GM12878 (cell line): ENCODE results near the gene RAET1G. TPM values are rescaled to one million over a fixed set of nuclear protein-coding genes. Genes with fewer than 3 reads are reported as not detected.
"Not testable (repeated sequence)": the region's sequence is repeated elsewhere in the genome, so short reads cannot be mapped to it uniquely, and the experiment has no call there.

Experiments
- ATAC-seq: fragments of 200-7000 bp; cut with Tn5 transposase; 3 replicates; pipeline ENCODE4 v1.9.1; 2020; ENCODE audit warnings: mild to moderate bottlenecking, moderate library complexity
- BruUV-seq: library from RNA; stranded (reverse); fragments of 400-500 nt; replicated peaks from 2 replicates; lab custom pipeline; 2021; lab: Mats Ljungman, UMichigan
- CTCF ChIA-PET: fragments of 300-600 bp; sonication (Branson Sonifier 250); formaldehyde crosslinking; extraction: SDS; loops from one replicate; lab custom pipeline; 2021; ENCODE audit warnings: inconsistent platforms; lab: Yijun Ruan, JAX
- POLR2A ChIA-PET: fragments of 350-600 bp; formaldehyde crosslinking; extraction: SDS; loops from one replicate; lab custom pipeline; 2021; ENCODE audit warnings: inconsistent platforms; lab: Charles Lee
- RAD21 ChIA-PET: fragments of 300-600 bp; sonication (Branson Sonifier 250); formaldehyde crosslinking; loops from one replicate; lab custom pipeline; 2023; ENCODE audit warnings: antibody characterized with exemption; ENCODE audit not compliant: unreplicated experiment; lab: Charles Lee
- SMC1A ChIA-PET: fragments of 300-600 bp; sonication (Branson Sonifier 250); formaldehyde crosslinking; loops from one replicate; lab custom pipeline; 2023; ENCODE audit not compliant: unreplicated experiment, uncharacterized antibody; lab: Charles Lee
- DNase-seq: peaks from one replicate; pipeline ENCODE4 v3.0.0-alpha.2; 2011; ENCODE audit warnings: low read depth, low spot score
- FAIRE-seq: peaks from 3 replicates; lab custom pipeline; 2011; peaks lifted over from hg19 to GRCh38; lab: Jason Lieb, UNC
- H2AFZ ChIP-seq: 2 replicates; pipeline ENCODE4 v1.6.0; 2011; ENCODE audit warnings: low read depth, low read length, control low read depth; ENCODE audit not compliant: control insufficient read depth
- H3K27ac ChIP-seq: 2 replicates; pipeline ENCODE4 v1.5.1; 2011; ENCODE audit warnings: control low read depth; ENCODE audit not compliant: control insufficient read depth, insufficient read depth
- H3K27me3 ChIP-seq, 2 experiments: replicated peaks in 1 of 2; 2 replicates each; pipeline versions ENCODE4 v1.6.0 to v1.6.1; 2011; ENCODE audit warnings: low read length in 1 of 2; ENCODE audit not compliant: control insufficient read depth in 2 of 2, insufficient read depth in 2 of 2
- H3K36me3 ChIP-seq, 2 experiments: 2 replicates each; pipeline ENCODE4 v1.5.1; 2011; ENCODE audit warnings: low read length in 1 of 2; ENCODE audit not compliant: control insufficient read depth in 2 of 2, insufficient read depth in 2 of 2
- H3K4me1 ChIP-seq: 2 replicates; pipeline ENCODE4 v1.6.1; 2011; ENCODE audit warnings: mild to moderate bottlenecking, low read length, moderate library complexity, mixed read lengths; ENCODE audit not compliant: control insufficient read depth, insufficient read depth
- H3K4me2 ChIP-seq: 2 replicates; pipeline ENCODE4 v1.6.0; 2011; ENCODE audit warnings: control low read depth; ENCODE audit not compliant: control insufficient read depth, insufficient read depth
- H3K4me3 ChIP-seq: fragments of 200-600 bp; sonication (generic); 2 replicates; pipeline ENCODE4 v1.5.1; 2016
- H3K79me2 ChIP-seq: 2 replicates; pipeline ENCODE4 v1.6.0; 2011; ENCODE audit warnings: low read length; ENCODE audit not compliant: control insufficient read depth, insufficient read depth
- H3K9ac ChIP-seq: 2 replicates; pipeline ENCODE4 v1.8.0; 2011; ENCODE audit warnings: low read length, control low read depth, mixed read lengths; ENCODE audit not compliant: control insufficient read depth, insufficient read depth
- H3K9me3 ChIP-seq: replicated peaks from 3 replicates; pipeline ENCODE4 v1.5.1; 2011; ENCODE audit warnings: mild to moderate bottlenecking, low read length; ENCODE audit not compliant: control insufficient read depth, insufficient read depth
- H4K20me1 ChIP-seq: 2 replicates; pipeline ENCODE4 v1.6.0; 2011; ENCODE audit not compliant: control insufficient read depth, insufficient read depth
- BCL11A ChIP-seq: IDR thresholded peaks from 2 replicates; pipeline ENCODE4 v1.6.1; 2011; ENCODE audit warnings: low read depth, low read length
- CBX5 ChIP-seq: sonication (generic); IDR thresholded peaks from 2 replicates; pipeline ENCODE4 v1.6.1; 2016; ENCODE audit warnings: low read depth, moderate library complexity, mild to moderate bottlenecking, inconsistent platforms
- GABPA ChIP-seq: IDR thresholded peaks from 2 replicates; pipeline ENCODE4 v1.6.1; 2014; ENCODE audit warnings: antibody characterized with exemption, low read depth, mild to moderate bottlenecking, inconsistent platforms
- KLF5 ChIP-seq: fragments of 450-650 bp; IDR thresholded peaks from 2 replicates; pipeline ENCODE4 v1.6.1; 2014; ENCODE audit warnings: mild to moderate bottlenecking; ENCODE audit not compliant: partially characterized antibody
- MEF2A ChIP-seq: IDR thresholded peaks from 2 replicates; pipeline ENCODE4 v1.6.1; 2011; ENCODE audit warnings: low read depth, mild to moderate bottlenecking, low read length, moderate library complexity; ENCODE audit not compliant: insufficient read depth
- MEF2B ChIP-seq: fragments of 450-650 bp; IDR thresholded peaks from 2 replicates; pipeline ENCODE4 v1.6.1; 2018; ENCODE audit warnings: mild to moderate bottlenecking, moderate library complexity; ENCODE audit not compliant: partially characterized antibody, poor library complexity, severe bottlenecking
- MYC ChIP-seq: IDR thresholded peaks from 2 replicates; pipeline ENCODE4 v1.6.1; 2011; ENCODE audit warnings: mild to moderate bottlenecking, low read length, moderate library complexity, inconsistent platforms; ENCODE audit not compliant: insufficient read depth, insufficient replicate concordance, insufficient read length, severe bottlenecking
- PAX5 ChIP-seq: IDR thresholded peaks from 2 replicates; pipeline ENCODE4 v1.6.1; 2011; ENCODE audit warnings: low read depth, low read length, borderline replicate concordance
- POLR2AphosphoS2 ChIP-seq: IDR thresholded peaks from 2 replicates; pipeline ENCODE4 v1.6.1; 2011; ENCODE audit warnings: low read depth, mild to moderate bottlenecking, low read length, improper control_type of control experiment, moderate library complexity
- RUNX3 ChIP-seq: IDR thresholded peaks from 2 replicates; pipeline ENCODE4 v1.6.1; 2012; ENCODE audit warnings: low read length, inconsistent platforms
- SMAD1 ChIP-seq: fragments of 450-650 bp; IDR thresholded peaks from 2 replicates; pipeline ENCODE4 v1.6.1; 2018; ENCODE audit warnings: mild to moderate bottlenecking, low read depth; ENCODE audit not compliant: partially characterized antibody
- SP1 ChIP-seq: IDR thresholded peaks from one replicate; pipeline ENCODE4 v1.6.1; 2011; ENCODE audit warnings: low read depth, low read length
- TARDBP ChIP-seq: IDR thresholded peaks from 2 replicates; pipeline ENCODE4 v1.6.1; 2016; ENCODE audit warnings: borderline replicate concordance
- ZNF217 ChIP-seq: fragments of 450-650 bp; IDR thresholded peaks from 2 replicates; pipeline ENCODE4 v1.6.1; 2017; ENCODE audit warnings: antibody characterized with exemption, mild to moderate bottlenecking
- ZNF274 ChIP-seq: IDR thresholded peaks from one replicate; pipeline ENCODE4 v1.8.0; 2011; ENCODE audit not compliant: insufficient read length, insufficient read depth
- ZZZ3 ChIP-seq: IDR thresholded peaks from 2 replicates; pipeline ENCODE4 v1.6.1; 2011; ENCODE audit warnings: low read depth; ENCODE audit not compliant: control insufficient read depth, insufficient read length
- WGBS: methylation state at CpG from one replicate; pipeline ENCODE4 v1.1.6; 2016; ENCODE audit warnings: low lambda C conversion rate; ENCODE audit not compliant: insufficient replicate concordance, insufficient coverage; ENCODE audit errors: missing lambda C conversion rate; 5-methylcytosine and 5-hydroxymethylcytosine counted together
- in situ Hi-C: fragments of 300-500 bp; cut with MboI; formaldehyde crosslinking; loops from 9 replicates; pipeline ENCODE4 v1.14.3; 2018; ENCODE audit warnings: mixed read lengths
- intact Hi-C: fragments of 100-400 bp; cut with micrococcal nuclease; formaldehyde crosslinking; loops from one replicate; pipeline ENCODE4 v1.14.2; 2022; ENCODE audit not compliant: unreplicated experiment
- polyA plus RNA-seq, 11 experiments: library from polyadenylated mRNA; depleted of rRNA in 4 of 11; unstranded in 6 of 11; stranded (reverse) in 5 of 11; fragments of >200 nt; fragmentation: Nextera tagmentation in 4 of 11; fragmentation: Illumina TruSeq in 1 of 11; extraction: Ambion mirVana in 4 of 11; extraction: Trizol in 1 of 11; gene quantifications; 1 replicate in 1 of 11; 2 replicates in 10 of 11; pipeline versions ENCODE4 v1.2.1 to v1.2.3, GENCODE V29; 2011 to 2016; ENCODE audit warnings: inconsistent platforms in 2 of 11, missing spikeins in 2 of 11, low read depth in 1 of 11
- total RNA-seq, 4 experiments: library from RNA; depleted of rRNA in 3 of 4; stranded (reverse); fragments of >200 nt in 3 of 4; fragmentation: Illumina TruSeq in 1 of 4; extraction: Trizol in 1 of 4; gene quantifications; 2 replicates each; pipeline versions ENCODE4 v1.2.1 to v1.2.3, GENCODE V29; 2013 to 2021
- TF ChIP-seq, protein P1 (sequence below): fragments of 450-650 bp; IDR thresholded peaks from 2 replicates; pipeline ENCODE4 v1.6.1; 2017; ENCODE audit warnings: mild to moderate bottlenecking, moderate library complexity

Gene RAET1G
- total and polyA plus RNA-seq, 10 of the 15 experiments (the other 5 are each of a cell fraction or from before 2014, with no cell fraction given), result not detected

DNA sequence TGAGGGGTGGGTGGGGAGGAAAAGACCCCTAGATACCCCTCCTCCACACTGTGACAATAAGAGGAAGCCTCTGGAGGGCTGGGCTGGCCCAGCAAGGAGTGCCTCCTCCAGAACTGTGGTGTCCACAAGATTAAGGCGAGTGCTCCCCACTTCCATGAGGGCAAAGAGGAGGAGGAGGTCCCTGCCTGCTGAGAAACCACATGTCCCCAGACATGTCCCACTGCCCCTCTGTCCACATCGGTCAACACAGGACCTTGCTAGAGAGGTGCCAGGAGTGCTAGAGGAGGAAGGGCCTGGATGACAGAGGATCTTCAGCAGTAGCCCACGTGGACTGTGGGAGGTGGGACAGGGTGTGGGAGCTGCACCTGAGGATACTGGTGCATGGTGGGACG is 3.1 kb downstream of the RAET1G start:
- no TSS peak for BruUV-seq
- 13% methylated on average over 4 of the region's 4 CpGs for WGBS
- DNase-seq (no peak), FAIRE-seq (no peak), ATAC-seq (no peak)
- Histone ChIP-seq H3K79me2 (no peaks in the 10 kb centered on the region), H3K27me3 (peaks cover 5 to 8% of the 10 kb centered on the region in 2 experiments), H3K9ac (no peak overlapping the region), H3K9me3 (no peaks in the 10 kb centered on the region; the same call in 2 of the 3 replicates), H3K36me3 (no peaks in the 10 kb centered on the region), H2AFZ (no peak overlapping the region), H4K20me1 (no peaks in the 10 kb centered on the region; the same call in 1 of the 2 replicates), H3K27ac (no peak overlapping the region), H3K4me1 (no peaks in the 10 kb centered on the region), H3K4me3 (no peak overlapping the region), H3K4me2 (no peak overlapping the region)
- in situ Hi-C loops (no loop called here), intact Hi-C loops (no loop called here)
- TF ChIP-seq SP1 (no peak), POLR2AphosphoS2 (no peak), GABPA (no peak), MEF2B (no peak), ZNF274 (no peak), BCL11A (no peak), MYC (no peak), TARDBP (no peak), CBX5 (no peak), ZNF217 (no peak), ZZZ3 (no peak), PAX5 (no peak), KLF5 (no peak), SMAD1 (no peak), RUNX3 (no peak), MEF2A (no peak)
- TF ChIP-seq, protein P1, sequence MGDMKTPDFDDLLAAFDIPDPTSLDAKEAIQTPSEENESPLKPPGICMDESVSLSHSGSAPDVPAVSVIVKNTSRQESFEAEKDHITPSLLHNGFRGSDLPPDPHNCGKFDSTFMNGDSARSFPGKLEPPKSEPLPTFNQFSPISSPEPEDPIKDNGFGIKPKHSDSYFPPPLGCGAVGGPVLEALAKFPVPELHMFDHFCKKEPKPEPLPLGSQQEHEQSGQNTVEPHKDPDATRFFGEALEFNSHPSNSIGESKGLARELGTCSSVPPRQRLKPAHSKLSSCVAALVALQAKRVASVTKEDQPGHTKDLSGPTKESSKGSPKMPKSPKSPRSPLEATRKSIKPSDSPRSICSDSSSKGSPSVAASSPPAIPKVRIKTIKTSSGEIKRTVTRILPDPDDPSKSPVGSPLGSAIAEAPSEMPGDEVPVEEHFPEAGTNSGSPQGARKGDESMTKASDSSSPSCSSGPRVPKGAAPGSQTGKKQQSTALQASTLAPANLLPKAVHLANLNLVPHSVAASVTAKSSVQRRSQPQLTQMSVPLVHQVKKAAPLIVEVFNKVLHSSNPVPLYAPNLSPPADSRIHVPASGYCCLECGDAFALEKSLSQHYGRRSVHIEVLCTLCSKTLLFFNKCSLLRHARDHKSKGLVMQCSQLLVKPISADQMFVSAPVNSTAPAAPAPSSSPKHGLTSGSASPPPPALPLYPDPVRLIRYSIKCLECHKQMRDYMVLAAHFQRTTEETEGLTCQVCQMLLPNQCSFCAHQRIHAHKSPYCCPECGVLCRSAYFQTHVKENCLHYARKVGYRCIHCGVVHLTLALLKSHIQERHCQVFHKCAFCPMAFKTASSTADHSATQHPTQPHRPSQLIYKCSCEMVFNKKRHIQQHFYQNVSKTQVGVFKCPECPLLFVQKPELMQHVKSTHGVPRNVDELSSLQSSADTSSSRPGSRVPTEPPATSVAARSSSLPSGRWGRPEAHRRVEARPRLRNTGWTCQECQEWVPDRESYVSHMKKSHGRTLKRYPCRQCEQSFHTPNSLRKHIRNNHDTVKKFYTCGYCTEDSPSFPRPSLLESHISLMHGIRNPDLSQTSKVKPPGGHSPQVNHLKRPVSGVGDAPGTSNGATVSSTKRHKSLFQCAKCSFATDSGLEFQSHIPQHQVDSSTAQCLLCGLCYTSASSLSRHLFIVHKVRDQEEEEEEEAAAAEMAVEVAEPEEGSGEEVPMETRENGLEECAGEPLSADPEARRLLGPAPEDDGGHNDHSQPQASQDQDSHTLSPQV, result no peak
- SMC1A ChIA-PET, result no interaction called here
- POLR2A ChIA-PET, result no interaction called here
- RAD21 ChIA-PET, result no interaction called here
- CTCF ChIA-PET, result no interaction called here

DNA sequence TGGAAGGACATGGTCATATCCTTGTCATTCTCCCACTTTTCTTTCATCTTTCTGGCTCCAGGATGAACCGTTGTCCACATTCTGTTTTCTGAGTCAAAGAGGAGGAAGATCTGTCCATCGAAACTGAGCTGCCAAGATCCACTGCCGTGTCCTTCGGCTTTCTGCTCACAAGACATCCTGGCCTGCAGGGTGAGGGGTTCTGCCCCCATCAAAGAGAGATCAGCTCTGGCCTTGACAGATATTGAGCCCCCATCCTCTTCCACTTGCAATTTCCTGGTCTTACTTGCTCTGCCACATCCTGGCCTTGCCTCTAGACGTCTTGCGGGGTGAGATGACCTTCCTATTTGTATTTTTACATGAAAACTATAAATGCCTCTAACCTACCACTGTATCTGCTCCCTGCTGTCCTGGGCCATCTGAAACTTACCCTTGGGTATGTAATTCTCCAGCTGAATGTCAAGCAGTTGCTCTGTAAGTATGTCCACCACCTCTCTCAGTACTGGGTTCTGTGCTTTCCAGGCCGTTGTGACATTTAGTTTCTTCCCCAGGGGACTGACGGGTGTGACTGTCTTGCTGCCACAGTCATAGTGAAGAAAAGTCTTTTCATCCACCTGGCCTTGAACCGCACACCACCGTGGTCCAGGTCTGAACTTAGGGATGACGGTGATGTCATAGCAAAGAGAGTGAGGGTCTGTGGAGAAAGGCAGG is 3.6 kb downstream of the RAET1G start:
- FAIRE-seq, H2AFZ ChIP-seq, RAD21 ChIA-PET, BruUV-seq, H3K36me3 ChIP-seq, H3K9me3 ChIP-seq, H4K20me1 ChIP-seq, intact Hi-C loops, POLR2A ChIA-PET, ATAC-seq, H3K4me1 ChIP-seq, H3K4me3 ChIP-seq, DNase-seq, H3K9ac ChIP-seq, in situ Hi-C loops, CTCF ChIA-PET, H3K4me2 ChIP-seq, SMC1A ChIA-PET, H3K27ac ChIP-seq, H3K27me3 ChIP-seq, H3K79me2 ChIP-seq: not testable (repeated sequence)
- WGBS, result 9% methylated on average over 11 of the region's 11 CpGs
